Adipocyte (in vitro differentiated cells): ENCODE results near the gene CD59.

Experiments used
- DNase-seq: peaks from one replicate; pipeline ENCODE4 v3.0.0-alpha.2; 2015; ENCODE audit warnings: low read depth
- H3K27me3 ChIP-seq: replicated peaks from 2 replicates; pipeline ENCODE4 v1.7.0; 2013; ENCODE audit warnings: mild to moderate bottlenecking, low read length, moderate library complexity; ENCODE audit not compliant: control insufficient read depth, insufficient read depth
- H3K36me3 ChIP-seq: 2 replicates; pipeline ENCODE4 v1.7.0; 2013; ENCODE audit warnings: low read length, mild to moderate bottlenecking, moderate library complexity; ENCODE audit not compliant: control insufficient read depth, insufficient read depth, severe bottlenecking
- H3K4me1 ChIP-seq: 2 replicates; pipeline ENCODE4 v1.7.0; 2013; ENCODE audit warnings: mild to moderate bottlenecking, low read length, moderate library complexity; ENCODE audit not compliant: control insufficient read depth, insufficient read depth
- H3K4me3 ChIP-seq: 2 replicates; pipeline ENCODE4 v1.7.0; 2013; ENCODE audit warnings: mild to moderate bottlenecking, low read length, moderate library complexity
- H3K9ac ChIP-seq: 2 replicates; pipeline ENCODE4 v1.7.0; 2013; ENCODE audit warnings: mild to moderate bottlenecking, low read length, moderate library complexity
- H3K9me3 ChIP-seq: 2 replicates; pipeline ENCODE4 v1.7.0; 2013; ENCODE audit warnings: mild to moderate bottlenecking, low read length, moderate library complexity; ENCODE audit not compliant: control insufficient read depth

CD59 gene

GRCh38 chr11:33699515-33700062, 36.6 kb downstream of the CD59 start:
- Histone ChIP-seq H3K9me3 (no peaks in the 10 kb centered on the region), H3K27me3 (no peaks in the 10 kb centered on the region), H3K4me1 (peaks cover 63% of the 10 kb centered on the region), H3K36me3 (peaks cover under 1% of the 10 kb centered on the region), H3K9ac (peak overlapping the region; percentile 70), H3K4me3 (peak overlapping the region; percentile 57)
- no peak for DNase-seq

- DNase-seq: no peak
- no peak overlapping the region for H3K9ac ChIP-seq
- no peaks in the 10 kb centered on the region for H3K36me3 ChIP-seq
- H3K4me3 ChIP-seq: no peak overlapping the region
- no peaks in the 10 kb centered on the region for H3K27me3 ChIP-seq
- H3K4me1 ChIP-seq: peaks cover 61% of the 10 kb centered on the region
- H3K9me3 ChIP-seq: no peaks in the 10 kb centered on the region
Observed at GRCh38 chr11:33698921-33699320, 37.3 kb downstream of the CD59 start.

- Histone ChIP-seq H3K27me3 (no peaks in the 10 kb centered on the region), H3K9me3 (no peaks in the 10 kb centered on the region)
- no peak for DNase-seq
Observed at GRCh38 chr11:33697997-33698396, 38.2 kb downstream of the CD59 start.

GRCh38 chr11:33696931-33697638, 39.1 kb downstream of the CD59 start:
- H3K4me3 ChIP-seq: no peak overlapping the region
- DNase-seq: no peak
- peaks cover 59% of the 10 kb centered on the region for H3K4me1 ChIP-seq
- no peaks in the 10 kb centered on the region for H3K9me3 ChIP-seq
- H3K9ac ChIP-seq: no peak overlapping the region
- no peaks in the 10 kb centered on the region for H3K36me3 ChIP-seq
- no peaks in the 10 kb centered on the region for H3K27me3 ChIP-seq

More at GRCh38 chr11:33697997-33698396, 38.2 kb downstream of the CD59 start:
- H3K9ac ChIP-seq: no peak overlapping the region
- no peak overlapping the region for H3K4me3 ChIP-seq
- H3K4me1 ChIP-seq: peaks cover 60% of the 10 kb centered on the region
- no peaks in the 10 kb centered on the region for H3K36me3 ChIP-seq

GRCh38 chr11:33696411-33696810, 39.8 kb downstream of the CD59 start:
- H3K36me3 ChIP-seq: no peaks in the 10 kb centered on the region
- no peak for DNase-seq
- no peak overlapping the region for H3K9ac ChIP-seq
- H3K4me1 ChIP-seq: peaks cover 59% of the 10 kb centered on the region
- no peak overlapping the region for H3K4me3 ChIP-seq
- H3K27me3 ChIP-seq: no peaks in the 10 kb centered on the region
- H3K9me3 ChIP-seq: no peaks in the 10 kb centered on the region

- Histone ChIP-seq H3K4me3 (no peak overlapping the region), H3K36me3 (no peaks in the 10 kb centered on the region), H3K27me3 (no peaks in the 10 kb centered on the region), H3K4me1 (peaks cover 67% of the 10 kb centered on the region), H3K9me3 (no peaks in the 10 kb centered on the region), H3K9ac (no peak overlapping the region)
- no peak for DNase-seq
Observed at GRCh38 chr11:33695051-33695566, 41.1 kb downstream of the CD59 start.

- Histone ChIP-seq H3K4me3 (no peak overlapping the region), H3K9ac (no peak overlapping the region), H3K4me1 (peaks cover 67% of the 10 kb centered on the region), H3K9me3 (no peaks in the 10 kb centered on the region), H3K36me3 (no peaks in the 10 kb centered on the region), H3K27me3 (no peaks in the 10 kb centered on the region)
- no peak for DNase-seq
Observed at GRCh38 chr11:33694346-33695050, 41.7 kb downstream of the CD59 start.

- Histone ChIP-seq H3K9ac (peak overlapping the region; percentile 79), H3K27me3 (no peaks in the 10 kb centered on the region), H3K9me3 (no peaks in the 10 kb centered on the region), H3K4me1 (peaks cover 62% of the 10 kb centered on the region), H3K36me3 (no peaks in the 10 kb centered on the region), H3K4me3 (peak overlapping the region; percentile 62)
- DNase-seq: no peak
Observed at GRCh38 chr11:33692541-33692940, 43.7 kb downstream of the CD59 start.

GRCh38 chr11:33692013-33692504, 44.2 kb downstream of the CD59 start:
- Histone ChIP-seq H3K36me3 (no peaks in the 10 kb centered on the region), H3K9ac (peak overlapping the region; percentile 79), H3K9me3 (no peaks in the 10 kb centered on the region), H3K4me3 (peak overlapping the region; percentile 62), H3K27me3 (no peaks in the 10 kb centered on the region), H3K4me1 (peaks cover 57% of the 10 kb centered on the region)
- DNase-seq: peak; percentile 95

- Histone ChIP-seq H3K9me3 (no peaks in the 10 kb centered on the region), H3K36me3 (no peaks in the 10 kb centered on the region), H3K4me3 (peak overlapping the region; percentile 62), H3K9ac (peak overlapping the region; percentile 79), H3K4me1 (peaks cover 57% of the 10 kb centered on the region), H3K27me3 (no peaks in the 10 kb centered on the region)
- DNase-seq: no peak
Observed at GRCh38 chr11:33691066-33691864, 45.0 kb downstream of the CD59 start.
